HG03135 (cell line): ENCODE measurements around the gene RUNDC3A.
"Not testable (repeated sequence)": the region's sequence is repeated elsewhere in the genome, so short reads cannot be mapped to it uniquely, and the experiment has no call there.

Source experiments
- ATAC-seq: cut with Tn5 transposase; IDR thresholded peaks from one replicate; pipeline ENCODE4 v1.9.1; 2021; ENCODE audit warnings: mild to moderate bottlenecking, moderate library complexity; ENCODE audit not compliant: unreplicated experiment

RUNDC3A gene

DNA sequence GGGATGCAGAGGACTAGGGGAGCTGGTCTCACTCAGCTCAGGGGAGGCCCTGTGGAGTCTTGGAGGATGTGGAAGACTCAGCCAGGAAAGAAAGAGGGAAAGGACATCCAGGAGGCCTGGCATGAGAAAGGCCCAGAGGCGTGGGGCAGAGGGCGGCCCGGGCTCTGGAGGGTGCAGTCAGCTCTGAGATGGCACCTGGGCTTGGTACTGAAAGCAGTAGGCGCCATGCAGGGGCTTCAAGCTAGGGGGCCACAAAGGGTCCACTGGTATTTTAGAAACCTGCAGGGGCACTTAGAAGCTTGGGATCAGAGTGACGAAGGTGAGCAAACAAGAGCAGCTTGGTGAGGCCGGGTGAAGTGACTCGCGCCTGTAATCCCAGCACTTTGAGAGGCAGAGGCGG, 49.7 kb downstream of the RUNDC3A start:
- ATAC-seq, result no peak

DNA sequence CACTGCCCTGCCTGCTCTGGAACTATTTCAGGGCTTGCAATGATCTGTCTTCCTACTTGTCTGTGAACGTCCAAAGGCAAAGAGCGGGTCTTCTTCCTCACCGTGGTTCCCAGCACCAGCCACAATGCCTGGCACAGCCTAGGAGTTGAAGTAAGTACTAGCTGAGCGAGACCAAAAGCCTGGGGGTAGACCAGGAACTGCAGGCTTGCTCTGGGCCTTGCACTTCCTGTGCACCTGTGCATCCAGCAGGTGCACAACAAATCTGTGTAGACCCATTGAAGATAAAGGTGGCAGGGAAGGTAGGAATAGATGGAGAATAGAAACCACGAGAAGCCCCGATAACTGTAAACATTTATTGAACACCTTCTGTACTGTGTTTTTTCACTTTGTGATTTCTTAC, 50.6 kb downstream of the RUNDC3A start:
- ATAC-seq, result no peak

DNA sequence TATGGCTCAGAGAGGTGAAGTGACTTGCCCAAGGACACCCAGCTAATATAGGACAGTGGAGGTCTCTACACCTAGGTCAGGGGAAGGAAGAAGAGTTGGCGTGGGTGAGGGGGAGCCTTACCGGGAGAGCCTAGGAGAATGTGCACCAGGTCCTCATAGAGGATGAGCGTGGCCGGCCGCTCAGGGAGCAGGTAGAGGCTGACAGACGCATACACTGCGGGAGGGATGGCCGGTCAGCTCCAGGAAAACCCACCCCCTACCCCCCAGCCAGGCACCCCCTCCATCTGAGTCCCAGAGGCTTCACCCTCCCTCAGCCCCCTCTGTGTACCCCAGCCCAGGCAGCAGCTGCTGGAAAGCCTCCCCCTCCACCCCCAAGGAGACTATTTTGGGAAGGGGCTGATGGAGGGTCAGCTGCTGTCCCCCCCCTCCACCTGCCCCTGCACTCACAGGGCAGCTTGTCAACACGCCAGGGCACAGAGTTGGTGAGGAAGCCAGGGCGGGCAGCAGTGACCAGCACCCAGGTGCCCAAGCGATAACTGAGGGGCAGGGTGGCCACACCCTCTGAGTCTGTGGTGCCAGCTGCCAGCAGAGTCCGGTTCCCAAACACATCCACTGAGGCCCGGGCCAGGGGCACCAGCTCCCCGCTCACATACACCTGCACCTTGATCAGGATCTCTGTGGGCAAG, 51.2 kb downstream of the RUNDC3A start:
- ATAC-seq, result no peak

DNA sequence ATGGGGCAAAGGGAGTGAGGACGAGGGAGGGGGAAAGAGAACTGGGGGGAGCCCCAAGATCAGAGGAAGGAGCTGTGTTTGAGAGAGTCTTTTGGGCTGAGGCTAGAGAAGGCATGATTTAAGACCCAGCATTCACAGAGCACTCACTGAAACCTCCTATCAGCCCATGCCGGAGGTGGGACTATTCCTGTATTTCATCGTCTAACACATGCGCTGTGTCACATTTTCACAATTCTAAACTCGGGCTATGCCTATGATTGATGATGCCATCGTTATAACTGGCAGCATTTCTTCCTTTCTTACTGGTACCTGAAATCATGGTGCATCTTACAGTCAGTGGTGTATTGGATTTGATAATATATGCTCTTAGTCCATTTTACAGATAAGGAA, 51.7 kb downstream of the RUNDC3A start:
- no peak for ATAC-seq

- no peak for ATAC-seq
These were observed 52.4 kb downstream of the RUNDC3A start for GRCh38 chr17:44360826-44361225.

- no peak for ATAC-seq
These were observed 53.2 kb downstream of the RUNDC3A start for GRCh38 chr17:44361292-44362260.

DNA sequence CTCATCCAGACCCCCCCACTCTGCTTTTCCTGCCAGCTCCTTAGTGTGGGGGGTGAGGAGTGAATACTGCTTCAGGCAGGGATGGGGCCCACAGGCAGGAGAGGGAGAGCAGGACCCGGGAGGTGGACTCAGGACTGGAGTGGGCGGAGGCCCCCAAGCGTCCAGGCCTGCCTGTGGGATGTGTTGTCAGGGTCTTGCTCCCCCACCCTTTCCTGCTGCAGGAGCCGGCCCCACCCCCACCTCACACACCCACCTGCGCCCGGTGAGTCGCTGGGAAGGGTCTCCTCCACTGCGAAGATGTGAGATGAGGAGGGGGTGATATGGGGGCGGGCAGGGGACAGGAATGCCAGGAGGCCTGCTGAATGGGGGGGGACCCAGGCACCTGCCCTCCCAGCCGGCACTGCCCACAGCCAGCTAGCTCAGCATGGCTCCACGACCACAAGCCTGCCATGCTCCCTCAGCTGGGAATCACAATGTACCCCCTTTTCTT, 54.1 kb downstream of the RUNDC3A start:
- no peak for ATAC-seq

GRCh38 chr17:44362949-44363612, 54.7 kb downstream of the RUNDC3A start:
- no peak for ATAC-seq

GRCh38 chr17:44363613-44364159, 55.3 kb downstream of the RUNDC3A start, which contains the start of gene FAM171A2:
Gene FAM171A2 (minus strand): TSS chr17:44363853. CDS start chr17:44363714, 139 bp downstream.
- ATAC-seq, result no peak

DNA sequence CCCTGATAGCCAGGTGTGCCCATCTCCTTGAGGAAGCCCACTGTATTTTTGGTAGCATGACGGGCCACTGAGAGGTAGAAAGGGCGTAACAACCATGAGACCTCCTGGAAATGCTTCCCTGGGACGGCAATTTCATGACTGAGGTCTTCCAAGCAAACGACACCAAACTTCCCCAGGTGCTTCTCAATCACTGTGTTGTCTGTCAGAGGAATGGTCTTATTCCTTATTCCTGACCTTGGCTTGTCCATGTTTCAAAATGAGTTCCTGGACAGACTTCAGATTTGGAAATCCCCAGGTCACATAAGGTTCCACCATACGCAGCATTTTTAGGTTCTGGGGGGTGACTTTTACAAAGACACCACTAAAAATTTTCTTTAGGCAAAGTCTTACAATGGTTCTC, 56.6 kb downstream of the RUNDC3A start:
- ATAC-seq, result not testable (repeated sequence)

DNA sequence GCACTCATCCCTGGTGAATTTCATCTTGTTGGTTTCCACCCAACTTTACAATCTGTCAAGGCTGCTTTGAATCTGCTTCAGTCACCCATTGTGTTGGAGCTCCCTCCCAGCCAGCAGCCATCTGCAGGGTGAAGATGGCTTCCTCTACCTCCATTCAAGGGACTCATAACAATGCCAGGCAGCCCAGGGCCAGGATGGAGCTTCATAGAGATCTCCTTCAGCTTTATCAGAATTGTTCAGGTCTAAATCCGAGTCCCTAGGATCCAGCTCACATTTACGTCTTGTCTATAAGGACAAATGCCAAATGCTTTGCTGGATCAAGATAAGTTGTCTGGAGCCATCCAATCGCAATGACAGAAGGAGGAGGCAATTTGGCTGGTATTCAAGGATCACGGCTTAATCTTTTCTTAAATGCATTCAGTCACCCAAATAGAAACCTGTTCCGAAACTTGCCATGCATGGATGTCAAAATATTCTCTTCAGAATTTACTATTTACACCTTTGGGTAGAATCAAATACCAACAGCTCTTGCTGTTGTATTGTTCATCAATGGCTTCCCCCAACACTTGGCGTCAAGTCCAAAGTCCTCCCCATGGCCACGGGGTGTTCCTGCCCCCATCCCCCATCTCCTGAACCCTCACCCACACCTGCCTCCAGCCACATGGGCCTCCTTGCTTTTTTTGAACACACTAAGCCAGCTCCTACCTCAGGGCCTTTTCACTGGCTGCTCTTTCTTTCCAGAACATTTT, 59.0 kb downstream of the RUNDC3A start:
- ATAC-seq, result no peak
